PC-3 (cell line): ENCODE data around the gene TRABD2B. TPM values are rescaled to one million over a fixed set of nuclear protein-coding genes. Genes with fewer than 3 reads are reported as not detected.

Experiments used
- ATAC-seq: fragments of 200-7000 bp; cut with Tn5 transposase; 2 replicates; pipeline ENCODE4 v1.9.1; 2020; ENCODE audit warnings: mild to moderate bottlenecking, moderate library complexity
- BruUV-seq: library from RNA; stranded (reverse); fragments of 400-500 nt; replicated peaks from 2 replicates; lab custom pipeline; 2021; lab: Mats Ljungman, UMichigan
- CTCF ChIA-PET: fragments of 300-600 bp; sonication (Branson Sonifier 250); formaldehyde crosslinking; loops from one replicate; lab custom pipeline; 2022; ENCODE audit warnings: antibody characterized with exemption; lab: Charles Lee
- POLR2A ChIA-PET: fragments of 300-600 bp; sonication (Branson Sonifier 250); formaldehyde crosslinking; loops from one replicate; lab custom pipeline; 2022; ENCODE audit warnings: antibody characterized with exemption; ENCODE audit not compliant: unreplicated experiment; lab: Charles Lee
- DNase-seq: peaks from one replicate; pipeline ENCODE4 v3.0.0-alpha.2; 2015
- H2AFZ ChIP-seq: fragments of 300-600 bp; sonication (generic); 2 replicates; pipeline ENCODE4 v1.6.0; 2016; ENCODE audit warnings: antibody characterized with exemption, low read length
- H3F3A ChIP-seq: fragments of 300-600 bp; sonication (generic); one replicate; pipeline ENCODE4 v1.6.0; 2017; ENCODE audit warnings: antibody characterized with exemption, low read length, control low read depth, mild to moderate bottlenecking; ENCODE audit not compliant: unreplicated experiment
- H3K27ac ChIP-seq: fragments of 300-600 bp; sonication (generic); 2 replicates; pipeline ENCODE4 v1.5.1; 2016; ENCODE audit warnings: mild to moderate bottlenecking, low read length
- H3K27me3 ChIP-seq: fragments of 300-600 bp; sonication (generic); 2 replicates; pipeline ENCODE4 v1.6.1; 2016; ENCODE audit warnings: low read length, mixed read lengths
- H3K36me3 ChIP-seq: fragments of 300-600 bp; sonication (generic); 2 replicates; pipeline ENCODE4 v1.6.1; 2016; ENCODE audit warnings: low read depth, mixed run types, low read length, mixed read lengths
- H3K4me1 ChIP-seq: fragments of 300-600 bp; sonication (generic); 2 replicates; pipeline ENCODE4 v1.5.1; 2016; ENCODE audit warnings: low read length; ENCODE audit not compliant: insufficient read depth
- H3K4me2 ChIP-seq: fragments of 300-600 bp; sonication (generic); 2 replicates; pipeline ENCODE4 v1.6.0; 2016; ENCODE audit warnings: low read length
- H3K4me3 ChIP-seq: fragments of 300-600 bp; sonication (generic); 2 replicates; pipeline ENCODE4 v1.5.1; 2016; ENCODE audit warnings: mild to moderate bottlenecking, low read length, mixed read lengths
- H3K79me2 ChIP-seq: fragments of 300-600 bp; sonication (generic); 2 replicates; pipeline ENCODE4 v1.6.1; 2017; ENCODE audit warnings: low read length, mixed read lengths
- H3K9ac ChIP-seq: fragments of 300-600 bp; sonication (generic); 2 replicates; pipeline ENCODE4 v1.6.0; 2016; ENCODE audit warnings: mild to moderate bottlenecking, low read length
- H3K9me2 ChIP-seq: fragments of 300-600 bp; sonication (generic); replicated peaks from 2 replicates; pipeline ENCODE4 v1.6.1; 2016; ENCODE audit warnings: mixed run types, low read length, mixed read lengths
- H3K9me3 ChIP-seq: fragments of 300-600 bp; sonication (generic); 2 replicates; pipeline ENCODE4 v1.6.1; 2016; ENCODE audit warnings: low read length, mixed read lengths
- H4K20me1 ChIP-seq: fragments of 300-600 bp; sonication (generic); 2 replicates; pipeline ENCODE4 v1.6.1; 2016; ENCODE audit warnings: low read length, mixed read lengths
- CTCF ChIP-seq: fragments of 300-600 bp; sonication (generic); conservative IDR thresholded peaks from 2 replicates; pipeline ENCODE4 v1.5.1; 2017; ENCODE audit warnings: antibody characterized with exemption, low read depth, mild to moderate bottlenecking, low read length
- EZH2 ChIP-seq: fragments of 300-600 bp; sonication (generic); IDR thresholded peaks from one replicate; pipeline ENCODE4 v1.6.1; 2017; ENCODE audit warnings: antibody characterized with exemption, mild to moderate bottlenecking, low read length; ENCODE audit not compliant: unreplicated experiment
- EZH2phosphoT487 ChIP-seq: fragments of 300-600 bp; sonication (generic); IDR thresholded peaks from 2 replicates; pipeline ENCODE4 v1.6.1; 2018; ENCODE audit warnings: mild to moderate bottlenecking, antibody characterized with exemption, low read length, borderline replicate concordance
- intact Hi-C: fragments of 100-400 bp; cut with micrococcal nuclease; formaldehyde crosslinking; loops from 2 replicates; pipeline ENCODE4 v1.9.0; 2023
- total RNA-seq: library from RNA; depleted of rRNA; stranded (reverse); fragments of >200 nt; gene quantifications from 2 replicates; pipeline ENCODE4 v1.2.3, GENCODE V29; 2014

The TRABD2B gene
- total RNA-seq, 1 experiment from 2014 or later, result 0.44 TPM

- Histone ChIP-seq H3K9me2 (no peaks in the 10 kb centered on the region), H3K27me3 (no peaks in the 10 kb centered on the region), H3K4me3 (no peak overlapping the region), H3K79me2 (no peaks in the 10 kb centered on the region), H3K4me1 (peaks cover 48% of the 10 kb centered on the region), H3K36me3 (no peaks in the 10 kb centered on the region), H3K4me2 (0 out of 2 replicates have a peak overlapping the region, but pooled peaks have one; percentile 22), H2AFZ (no peak overlapping the region), H3F3A (no peaks in the 10 kb centered on the region), H3K9me3 (no peaks in the 10 kb centered on the region), H4K20me1 (no peaks in the 10 kb centered on the region), H3K9ac (peak overlapping the region; percentile 36; the same call in 1 of the 2 replicates), H3K27ac (peak overlapping the region; percentile 73)
- intact Hi-C loops, result no loop called here
- ATAC-seq (no peak), DNase-seq (peak; percentile 21)
- CTCF ChIA-PET, result no interaction called here
- BruUV-seq, result no TSS peak
- TF ChIP-seq CTCF (no peak), EZH2phosphoT487 (no peak), EZH2 (no peak)
- POLR2A ChIA-PET, result no interaction called here
These were observed 129.5 kb downstream of the TRABD2B start for GRCh38 chr1:47867438-47868347.

GRCh38 chr1:47866601-47867437 lies 130.4 kb downstream of the TRABD2B start:
- Histone ChIP-seq H3K4me1 (peaks cover 40% of the 10 kb centered on the region), H3K9ac (peak overlapping the region; percentile 36; the same call in 1 of the 2 replicates), H3K27me3 (no peaks in the 10 kb centered on the region), H3K4me2 (0 out of 2 replicates have a peak overlapping the region, but pooled peaks have one; percentile 22), H3F3A (no peaks in the 10 kb centered on the region), H3K79me2 (no peaks in the 10 kb centered on the region), H4K20me1 (no peaks in the 10 kb centered on the region), H3K9me2 (no peaks in the 10 kb centered on the region), H3K36me3 (no peaks in the 10 kb centered on the region), H2AFZ (no peak overlapping the region), H3K9me3 (no peaks in the 10 kb centered on the region), H3K4me3 (no peak overlapping the region), H3K27ac (peak overlapping the region; percentile 73)
- no peak for DNase-seq
- no TSS peak for BruUV-seq
- TF ChIP-seq EZH2phosphoT487, result no peak
- TF ChIP-seq CTCF, result no peak
- no peak for TF ChIP-seq EZH2
- ATAC-seq, result no peak
- intact Hi-C loops, result no loop called here
- ChIA-PET POLR2A (no interaction called here), CTCF (no interaction called here)
